HEK293 (cell line): Measurements from ENCODE around the gene COMP.

ENCODE experiments used
- CTCF ChIA-PET: fragments of 350-600 bp; formaldehyde crosslinking; extraction: SDS; loops from one replicate; lab custom pipeline; 2021; ENCODE audit warnings: antibody characterized with exemption; lab: Yijun Ruan, JAX
- POLR2A ChIA-PET: fragments of 300-600 bp; formaldehyde crosslinking; extraction: SDS; loops from one replicate; lab custom pipeline; 2020; ENCODE audit warnings: antibody characterized with exemption, inconsistent platforms; lab: Yijun Ruan, JAX
- H3K27ac ChIP-seq: fragments of 200-500 bp; sonication (Bioruptor generic); 2 replicates; pipeline ENCODE4 v1.5.1; 2014; ENCODE audit warnings: low read depth, low read length, control low read depth, inconsistent platforms; ENCODE audit errors: extremely low read depth
- H3K36me3 ChIP-seq, 2 experiments: fragments of 200-500 bp in 1 of 2; sonication (Bioruptor generic) in 1 of 2; 1 replicate in 1 of 2; 2 replicates in 1 of 2; pipeline ENCODE4 v1.5.1; 2014 to 2017; ENCODE audit warnings: inconsistent platforms in 2 of 2, low read length in 2 of 2; ENCODE audit not compliant: control insufficient read depth in 2 of 2, insufficient read depth in 1 of 2
- H3K4me1 ChIP-seq: fragments of 200-500 bp; sonication (Bioruptor generic); 2 replicates; pipeline ENCODE4 v1.5.1; 2014; ENCODE audit warnings: mild to moderate bottlenecking, low read length, inconsistent platforms; ENCODE audit not compliant: control insufficient read depth, insufficient read depth
- H3K4me3 ChIP-seq: 2 replicates; pipeline ENCODE4 v1.5.1; 2011; ENCODE audit warnings: low read depth, mild to moderate bottlenecking, control low read depth, low read length, moderate library complexity
- H3K9me3 ChIP-seq: fragments of 200-500 bp; sonication (Bioruptor generic); 2 replicates; pipeline ENCODE4 v1.5.1; 2014; ENCODE audit warnings: low read depth, low read length, inconsistent platforms; ENCODE audit not compliant: control insufficient read depth, insufficient read depth
- BCL6B ChIP-seq: fragments of 450-650 bp; formaldehyde crosslinking; IDR thresholded peaks from 2 replicates; pipeline ENCODE4 v1.5.1; 2017; ENCODE audit warnings: missing biosample characterization, missing genetic modification characterization
- GLI2 ChIP-seq: fragments of 450-650 bp; formaldehyde crosslinking; IDR thresholded peaks from 2 replicates; pipeline ENCODE4; 2017; ENCODE audit warnings: missing biosample characterization, missing genetic modification characterization, low read depth, borderline replicate concordance
- GLI4 ChIP-seq: fragments of 450-650 bp; formaldehyde crosslinking; IDR thresholded peaks from 2 replicates; pipeline ENCODE4 v1.5.1; 2016; ENCODE audit warnings: missing biosample characterization, missing genetic modification characterization
- IKZF3 ChIP-seq: fragments of 450-650 bp; IDR thresholded peaks from 2 replicates; pipeline ENCODE4 v1.5.0; 2018; ENCODE audit warnings: missing biosample characterization, mild to moderate bottlenecking, missing genetic modification characterization, moderate library complexity
- KLF17 ChIP-seq: fragments of 450-650 bp; formaldehyde crosslinking; IDR thresholded peaks from 2 replicates; pipeline ENCODE4 v1.5.1; 2016; ENCODE audit warnings: missing biosample characterization, missing genetic modification characterization
- KLF7 ChIP-seq: fragments of 450-650 bp; formaldehyde crosslinking; IDR thresholded peaks from 2 replicates; pipeline ENCODE4 v1.5.1; 2016; ENCODE audit warnings: missing biosample characterization, missing genetic modification characterization, borderline replicate concordance
- PRDM2 ChIP-seq: fragments of 450-650 bp; formaldehyde crosslinking; IDR thresholded peaks from 2 replicates; pipeline ENCODE4 v1.5.1; 2016; ENCODE audit warnings: missing biosample characterization, missing genetic modification characterization, borderline replicate concordance
- ZFHX2 ChIP-seq: fragments of 450-650 bp; formaldehyde crosslinking; conservative IDR thresholded peaks from 2 replicates; pipeline ENCODE4 v1.5.1; 2016; ENCODE audit warnings: missing biosample characterization, missing genetic modification characterization
- ZFP37 ChIP-seq: fragments of 450-650 bp; formaldehyde crosslinking; IDR thresholded peaks from 2 replicates; pipeline ENCODE4 v1.5.1; 2016; ENCODE audit warnings: missing biosample characterization, missing genetic modification characterization
- ZNF202 ChIP-seq: fragments of 450-650 bp; formaldehyde crosslinking; IDR thresholded peaks from 2 replicates; pipeline ENCODE4 v1.5.1; 2016; ENCODE audit warnings: missing biosample characterization, missing genetic modification characterization, borderline replicate concordance
- ZNF214 ChIP-seq: fragments of 450-650 bp; formaldehyde crosslinking; IDR thresholded peaks from 2 replicates; pipeline ENCODE4 v1.5.1; 2017; ENCODE audit warnings: missing biosample characterization, mild to moderate bottlenecking, missing genetic modification characterization, borderline replicate concordance
- ZNF221 ChIP-seq: fragments of 450-650 bp; formaldehyde crosslinking; IDR thresholded peaks from 2 replicates; pipeline ENCODE4 v1.5.1; 2017; ENCODE audit warnings: missing biosample characterization, missing genetic modification characterization, borderline replicate concordance
- ZNF341 ChIP-seq: fragments of 450-650 bp; formaldehyde crosslinking; IDR thresholded peaks from 2 replicates; pipeline ENCODE4; 2016; ENCODE audit warnings: low read depth, missing biosample characterization, missing genetic modification characterization
- ZNF791 ChIP-seq: fragments of 450-650 bp; formaldehyde crosslinking; IDR thresholded peaks from 2 replicates; pipeline ENCODE4 v1.5.1; 2016; ENCODE audit warnings: missing biosample characterization, missing genetic modification characterization
- TF ChIP-seq, protein P1 (sequence below): fragments of 450-650 bp; formaldehyde crosslinking; IDR thresholded peaks from 2 replicates; pipeline ENCODE4 v1.5.1; 2016; ENCODE audit warnings: missing biosample characterization, missing genetic modification characterization
- TF ChIP-seq, protein P2 (sequence below): fragments of 450-650 bp; formaldehyde crosslinking; IDR thresholded peaks from 2 replicates; pipeline ENCODE4 v1.5.1; 2016; ENCODE audit warnings: missing biosample characterization, missing genetic modification characterization
- TF ChIP-seq, protein P3 (sequence below): fragments of 450-650 bp; formaldehyde crosslinking; conservative IDR thresholded peaks from 2 replicates; pipeline ENCODE4 v1.5.1; 2016; ENCODE audit warnings: low read depth, missing biosample characterization, missing genetic modification characterization

Gene COMP

GRCh38 chr19:18789883-18790565 is 1.1 kb downstream of the COMP start (continued):
- TF ChIP-seq, protein P1, sequence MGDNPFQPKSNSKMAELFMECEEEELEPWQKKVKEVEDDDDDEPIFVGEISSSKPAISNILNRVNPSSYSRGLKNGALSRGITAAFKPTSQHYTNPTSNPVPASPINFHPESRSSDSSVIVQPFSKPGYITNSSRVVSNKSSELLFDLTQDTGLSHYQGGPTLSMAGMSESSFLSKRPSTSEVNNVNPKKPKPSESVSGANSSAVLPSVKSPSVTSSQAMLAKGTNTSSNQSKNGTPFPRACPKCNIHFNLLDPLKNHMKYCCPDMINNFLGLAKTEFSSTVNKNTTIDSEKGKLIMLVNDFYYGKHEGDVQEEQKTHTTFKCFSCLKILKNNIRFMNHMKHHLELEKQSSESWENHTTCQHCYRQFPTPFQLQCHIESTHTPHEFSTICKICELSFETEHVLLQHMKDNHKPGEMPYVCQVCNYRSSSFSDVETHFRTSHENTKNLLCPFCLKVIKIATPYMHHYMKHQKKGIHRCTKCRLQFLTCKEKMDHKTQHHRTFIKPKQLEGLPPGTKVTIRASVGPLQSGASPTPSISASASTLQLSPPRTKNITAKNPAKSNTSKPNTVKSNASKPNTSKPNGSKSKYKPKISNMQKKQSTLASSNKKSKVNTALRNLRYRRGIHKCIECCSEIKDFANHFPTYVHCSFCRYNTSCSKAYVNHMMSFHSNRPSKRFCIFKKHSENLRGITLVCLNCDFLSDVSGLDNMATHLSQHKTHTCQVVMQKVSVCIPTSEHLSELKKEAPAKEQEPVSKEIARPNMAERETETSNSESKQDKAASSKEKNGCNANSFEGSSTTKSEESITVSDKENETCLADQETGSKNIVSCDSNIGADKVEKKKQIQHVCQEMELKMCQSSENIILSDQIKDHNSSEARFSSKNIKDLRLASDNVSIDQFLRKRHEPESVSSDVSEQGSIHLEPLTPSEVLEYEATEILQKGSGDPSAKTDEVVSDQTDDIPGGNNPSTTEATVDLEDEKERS: no peak
- TF ChIP-seq ZFHX2 (tag by site-specific recombination) (no peak), ZNF202 (tag by site-specific recombination) (no peak), GLI4 (tag by site-specific recombination) (no peak), KLF17 (tag by site-specific recombination) (no peak), ZFP37 (tag by site-specific recombination) (no peak), ZNF214 (tag by site-specific recombination) (no peak), PRDM2 (tag by site-specific recombination) (no peak), KLF7 (tag by site-specific recombination) (no peak), BCL6B (no peak), ZNF341 (tag by site-specific recombination) (0 out of 2 replicates have a peak, but pooled peaks have one; percentile 18)
- TF ChIP-seq, all 188 proteins: peak for 17

- H3K27ac ChIP-seq: no peak overlapping the region
- no peaks in the 10 kb centered on the region for H3K36me3 ChIP-seq
- H3K9me3 ChIP-seq: no peaks in the 10 kb centered on the region
- H3K4me3 ChIP-seq: peak overlapping the region; percentile 36
- ChIA-PET POLR2A (interaction anchor here (0.6 kb wide), 1 partner anchor 12 kb away, joined by 3 read pairs; no protein-coding TSS in a partner anchor), CTCF (interaction anchor here (0.9 kb wide), 1 partner anchor 57 kb away, joined by 3 read pairs; no protein-coding TSS in a partner anchor)
- peaks cover 4% of the 10 kb centered on the region for H3K4me1 ChIP-seq
- TF ChIP-seq GLI2 (tag by site-specific recombination): no peak
- no peak for TF ChIP-seq ZNF791 (tag by site-specific recombination)
- no peak for TF ChIP-seq IKZF3 (tag by site-specific recombination)
- TF ChIP-seq, protein P2, sequence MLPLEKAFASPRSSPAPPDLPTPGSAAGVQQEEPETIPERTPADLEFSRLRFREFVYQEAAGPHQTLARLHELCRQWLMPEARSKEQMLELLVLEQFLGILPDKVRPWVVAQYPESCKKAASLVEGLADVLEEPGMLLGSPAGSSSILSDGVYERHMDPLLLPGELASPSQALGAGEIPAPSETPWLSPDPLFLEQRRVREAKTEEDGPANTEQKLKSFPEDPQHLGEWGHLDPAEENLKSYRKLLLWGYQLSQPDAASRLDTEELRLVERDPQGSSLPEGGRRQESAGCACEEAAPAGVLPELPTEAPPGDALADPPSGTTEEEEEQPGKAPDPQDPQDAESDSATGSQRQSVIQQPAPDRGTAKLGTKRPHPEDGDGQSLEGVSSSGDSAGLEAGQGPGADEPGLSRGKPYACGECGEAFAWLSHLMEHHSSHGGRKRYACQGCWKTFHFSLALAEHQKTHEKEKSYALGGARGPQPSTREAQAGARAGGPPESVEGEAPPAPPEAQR: no peak
- TF ChIP-seq, protein P3, sequence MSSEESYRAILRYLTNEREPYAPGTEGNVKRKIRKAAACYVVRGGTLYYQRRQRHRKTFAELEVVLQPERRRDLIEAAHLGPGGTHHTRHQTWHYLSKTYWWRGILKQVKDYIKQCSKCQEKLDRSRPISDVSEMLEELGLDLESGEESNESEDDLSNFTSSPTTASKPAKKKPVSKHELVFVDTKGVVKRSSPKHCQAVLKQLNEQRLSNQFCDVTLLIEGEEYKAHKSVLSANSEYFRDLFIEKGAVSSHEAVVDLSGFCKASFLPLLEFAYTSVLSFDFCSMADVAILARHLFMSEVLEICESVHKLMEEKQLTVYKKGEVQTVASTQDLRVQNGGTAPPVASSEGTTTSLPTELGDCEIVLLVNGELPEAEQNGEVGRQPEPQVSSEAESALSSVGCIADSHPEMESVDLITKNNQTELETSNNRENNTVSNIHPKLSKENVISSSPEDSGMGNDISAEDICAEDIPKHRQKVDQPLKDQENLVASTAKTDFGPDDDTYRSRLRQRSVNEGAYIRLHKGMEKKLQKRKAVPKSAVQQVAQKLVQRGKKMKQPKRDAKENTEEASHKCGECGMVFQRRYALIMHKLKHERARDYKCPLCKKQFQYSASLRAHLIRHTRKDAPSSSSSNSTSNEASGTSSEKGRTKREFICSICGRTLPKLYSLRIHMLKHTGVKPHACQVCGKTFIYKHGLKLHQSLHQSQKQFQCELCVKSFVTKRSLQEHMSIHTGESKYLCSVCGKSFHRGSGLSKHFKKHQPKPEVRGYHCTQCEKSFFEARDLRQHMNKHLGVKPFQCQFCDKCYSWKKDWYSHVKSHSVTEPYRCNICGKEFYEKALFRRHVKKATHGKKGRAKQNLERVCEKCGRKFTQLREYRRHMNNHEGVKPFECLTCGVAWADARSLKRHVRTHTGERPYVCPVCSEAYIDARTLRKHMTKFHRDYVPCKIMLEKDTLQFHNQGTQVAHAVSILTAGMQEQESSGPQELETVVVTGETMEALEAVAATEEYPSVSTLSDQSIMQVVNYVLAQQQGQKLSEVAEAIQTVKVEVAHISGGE: no peak
- TF ChIP-seq ZNF221 (tag by site-specific recombination): no peak
Measured at GRCh38 chr19:18789422-18789869, 1.7 kb downstream of the COMP start.
